ENCODE results near the gene AIP. TPM values are rescaled to one million over a fixed set of nuclear protein-coding genes. Genes with fewer than 3 reads are reported as not detected.

The AIP gene
- total and polyA plus RNA-seq, 7 donors, result 71.2 to 120 (median 103) TPM

DNA sequence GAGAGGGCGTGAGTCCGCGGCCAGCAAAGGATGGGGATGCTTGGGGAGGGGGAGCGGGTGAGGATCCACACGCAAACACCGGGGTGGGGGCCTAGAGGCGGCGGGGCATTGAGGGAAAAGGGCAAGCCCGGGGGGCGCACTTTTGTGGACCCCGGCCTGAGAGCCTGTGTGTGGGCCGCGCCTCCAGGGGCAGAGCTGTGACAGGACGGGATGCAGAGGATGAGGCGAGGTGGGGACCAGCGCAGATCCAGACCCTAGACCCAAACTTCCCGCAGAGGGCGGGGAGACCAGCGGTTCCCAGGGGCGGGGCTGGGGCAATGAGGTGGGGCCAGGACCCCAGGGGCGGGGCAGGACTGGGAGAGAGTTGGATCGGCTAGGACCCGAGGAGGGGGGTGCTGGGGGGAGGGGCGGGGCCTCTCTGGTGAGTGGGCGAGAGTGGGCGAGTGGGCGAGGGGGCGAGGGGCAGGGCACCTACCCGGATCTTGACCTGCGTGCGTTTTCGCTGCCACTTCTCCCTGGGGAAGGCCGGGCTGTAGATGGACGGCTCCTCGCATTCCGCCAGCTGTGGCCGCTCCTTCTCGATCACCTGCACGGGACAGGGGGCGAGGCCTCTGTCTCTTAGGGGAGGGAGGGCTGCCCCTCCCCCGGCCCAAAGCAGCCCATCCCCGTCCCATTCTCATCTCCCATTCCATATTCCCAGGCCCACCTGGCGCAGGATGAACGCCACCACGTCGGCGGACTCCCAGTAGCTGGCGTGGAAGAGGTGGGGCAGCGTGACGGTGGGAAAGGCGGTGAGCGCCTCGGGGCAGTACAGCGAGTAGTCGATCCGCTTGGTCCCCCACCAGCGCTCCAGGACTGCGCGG, 11.8 kb downstream of the AIP start:
- TF ChIP-seq EP300 (IDR thresholded peaks at IDR 0.05) (no peak), POLR2A (IDR thresholded peaks at IDR 0.05) (no peak), POLR2AphosphoS5 (IDR thresholded peaks at IDR 0.05) (no peak)
- no peak for DNase-seq
- 92 to 93% methylated on average over 59 of the region's 59 CpGs for WGBS, 2 donors
- no peaks in the 10 kb centered on the region for H3K4me1 ChIP-seq
- H3K4me3 ChIP-seq, result no peak overlapping the region
- no peak overlapping the region for H3K27ac ChIP-seq
- no peaks in the 10 kb centered on the region for H3K27me3 ChIP-seq
- no peaks in the 10 kb centered on the region for H3K9me3 ChIP-seq
- H3K36me3 ChIP-seq, result peaks cover 0 to 41% (median 11%) of the 10 kb centered on the region in 4 donors
- intact Hi-C loops (cut with DNase I), result no loop called here

DNA sequence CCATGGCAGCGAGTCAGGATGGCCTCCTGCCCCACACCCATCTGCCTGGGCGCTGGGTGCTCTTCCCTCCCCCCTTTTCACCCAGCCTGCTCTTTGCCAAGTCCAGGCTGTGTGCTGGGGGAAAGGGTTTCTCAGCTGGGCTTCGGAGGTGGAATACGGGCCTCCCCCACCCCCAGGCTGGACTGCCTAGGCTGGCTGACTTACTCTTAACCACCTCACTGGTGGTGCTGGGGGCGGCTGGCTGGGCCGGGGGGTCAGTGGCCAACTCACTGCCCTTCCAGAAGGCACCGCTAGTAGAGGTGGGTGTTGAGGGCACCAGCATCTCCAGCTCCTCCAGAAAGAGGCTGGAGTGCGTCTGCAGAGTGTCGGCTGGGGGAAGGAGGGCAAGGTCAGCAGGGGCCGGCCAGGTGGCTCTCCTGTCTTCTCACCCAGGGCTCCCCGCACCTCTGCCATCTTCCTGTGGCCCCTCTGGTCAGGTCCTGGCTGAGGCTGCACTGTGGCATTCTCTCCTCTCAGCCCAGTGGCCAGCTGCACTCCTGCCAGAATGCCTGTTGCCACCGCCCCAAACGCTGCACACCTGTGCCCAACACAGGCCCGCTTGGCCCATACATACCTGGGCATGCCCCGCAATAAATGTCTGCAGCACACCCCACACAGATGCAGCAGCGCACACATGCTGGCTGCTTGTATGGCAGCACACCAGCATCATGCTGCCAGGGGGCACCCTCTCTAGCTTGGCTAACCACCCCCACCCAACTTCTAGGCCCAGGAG, 12.6 kb downstream of the AIP start:
- TF ChIP-seq, protein P1, sequence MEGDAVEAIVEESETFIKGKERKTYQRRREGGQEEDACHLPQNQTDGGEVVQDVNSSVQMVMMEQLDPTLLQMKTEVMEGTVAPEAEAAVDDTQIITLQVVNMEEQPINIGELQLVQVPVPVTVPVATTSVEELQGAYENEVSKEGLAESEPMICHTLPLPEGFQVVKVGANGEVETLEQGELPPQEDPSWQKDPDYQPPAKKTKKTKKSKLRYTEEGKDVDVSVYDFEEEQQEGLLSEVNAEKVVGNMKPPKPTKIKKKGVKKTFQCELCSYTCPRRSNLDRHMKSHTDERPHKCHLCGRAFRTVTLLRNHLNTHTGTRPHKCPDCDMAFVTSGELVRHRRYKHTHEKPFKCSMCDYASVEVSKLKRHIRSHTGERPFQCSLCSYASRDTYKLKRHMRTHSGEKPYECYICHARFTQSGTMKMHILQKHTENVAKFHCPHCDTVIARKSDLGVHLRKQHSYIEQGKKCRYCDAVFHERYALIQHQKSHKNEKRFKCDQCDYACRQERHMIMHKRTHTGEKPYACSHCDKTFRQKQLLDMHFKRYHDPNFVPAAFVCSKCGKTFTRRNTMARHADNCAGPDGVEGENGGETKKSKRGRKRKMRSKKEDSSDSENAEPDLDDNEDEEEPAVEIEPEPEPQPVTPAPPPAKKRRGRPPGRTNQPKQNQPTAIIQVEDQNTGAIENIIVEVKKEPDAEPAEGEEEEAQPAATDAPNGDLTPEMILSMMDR (IDR thresholded peaks at IDR 0.05), result no peak
- TF ChIP-seq POLR2A (IDR thresholded peaks at IDR 0.05), result no peak
- TF ChIP-seq EP300 (IDR thresholded peaks at IDR 0.05), result no peak
- no peak for TF ChIP-seq POLR2AphosphoS5 (IDR thresholded peaks at IDR 0.05)
- DNase-seq, result no peak
- H3K36me3 ChIP-seq, result peaks cover 0 to 33% (median 3%) of the 10 kb centered on the region in 4 donors
- H3K4me1 ChIP-seq, result no peaks in the 10 kb centered on the region
- intact Hi-C loops (cut with DNase I), result no loop called here
- no peak overlapping the region for H3K27ac ChIP-seq
- 93 to 94% methylated on average over 16 of the region's 16 CpGs for WGBS, 2 donors
- H3K4me3 ChIP-seq, result no peak overlapping the region
- H3K9me3 ChIP-seq, result no peaks in the 10 kb centered on the region
- H3K27me3 ChIP-seq, result no peaks in the 10 kb centered on the region

DNA sequence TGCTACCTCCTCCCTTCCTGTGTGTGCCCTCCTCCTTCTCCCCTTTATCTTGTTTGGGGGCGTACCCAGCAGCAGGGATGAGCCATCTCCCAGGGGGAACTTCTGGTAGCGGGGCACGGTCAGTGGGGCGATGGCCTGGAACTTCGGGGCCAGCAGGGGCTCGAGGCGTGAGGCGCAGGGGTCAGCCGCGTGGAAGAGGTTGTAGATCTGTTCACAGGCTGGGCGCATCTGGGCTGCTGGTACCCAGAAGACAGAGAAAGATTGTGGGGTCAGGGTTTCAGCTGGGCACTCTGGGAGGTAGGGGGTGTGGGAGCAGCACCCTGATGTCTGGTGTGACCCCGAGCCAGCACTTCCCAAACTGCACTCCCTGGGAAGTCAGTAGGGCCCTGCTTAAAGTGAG, 13.3 kb downstream of the AIP start:
- 96 to 97% methylated on average over 12 of the region's 12 CpGs for WGBS, 2 donors
- Histone ChIP-seq H3K4me3 (no peak overlapping the region), H3K4me1 (no peaks in the 10 kb centered on the region), H3K9me3 (no peaks in the 10 kb centered on the region), H3K36me3 (peaks cover 0 to 26% (median 0%) of the 10 kb centered on the region in 4 donors), H3K27me3 (peaks cover 0 to under 1% (median 0%) of the 10 kb centered on the region in 3 donors), H3K27ac (no peak overlapping the region)
- DNase-seq, result no peak
- TF ChIP-seq POLR2AphosphoS5 (IDR thresholded peaks at IDR 0.05) (no peak), EP300 (IDR thresholded peaks at IDR 0.05) (no peak)
- intact Hi-C loops (cut with DNase I), result no loop called here

DNA sequence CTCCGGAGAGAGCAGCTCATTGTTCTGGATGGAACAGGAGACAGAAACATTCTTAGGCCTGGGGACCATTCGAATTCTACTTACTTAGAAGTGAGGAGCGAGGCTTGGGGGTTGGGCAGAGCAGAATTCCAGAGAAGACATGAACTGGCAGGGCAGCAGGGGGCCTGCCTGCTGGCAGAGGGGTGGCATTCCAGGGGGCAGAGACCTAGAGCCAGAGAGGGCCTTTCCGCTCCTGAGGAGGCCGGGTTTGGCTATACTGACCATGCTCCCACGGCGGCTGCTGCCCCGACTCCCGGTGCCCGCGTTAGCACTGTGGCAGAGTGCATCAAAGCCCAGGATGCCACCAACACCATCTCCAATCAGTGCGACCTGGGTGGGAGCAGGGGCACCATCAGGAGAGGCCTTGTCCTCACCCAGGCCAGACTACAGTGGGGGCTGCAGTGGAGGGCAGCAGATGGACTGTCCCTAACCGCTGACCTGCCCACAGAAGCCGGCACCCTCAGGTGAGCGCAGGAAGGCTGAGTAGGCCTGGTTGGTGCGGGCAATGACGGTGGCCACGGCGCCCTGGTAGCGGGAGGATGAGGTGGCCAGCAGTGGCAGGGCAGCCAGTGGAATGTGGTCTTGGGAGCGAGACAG, 14.9 kb downstream of the AIP start:
- Histone ChIP-seq H3K27ac (no peak overlapping the region), H3K27me3 (peaks cover 0 to 17% (median 5%) of the 10 kb centered on the region in 3 donors), H3K4me3 (no peak overlapping the region), H3K9me3 (no peaks in the 10 kb centered on the region), H3K4me1 (no peaks in the 10 kb centered on the region), H3K36me3 (peaks cover 0 to 12% (median 0%) of the 10 kb centered on the region in 4 donors)
- no peak for TF ChIP-seq POLR2AphosphoS5 (IDR thresholded peaks at IDR 0.05)
- no peak for TF ChIP-seq EP300 (IDR thresholded peaks at IDR 0.05)
- no peak for TF ChIP-seq POLR2A (IDR thresholded peaks at IDR 0.05)
- TF ChIP-seq, protein P1 (IDR thresholded peaks at IDR 0.05), result no peak
- DNase-seq, result no peak
- WGBS, 2 donors, result 96% methylated on average over 21 of the region's 21 CpGs
- intact Hi-C loops (cut with DNase I), result no loop called here

DNA sequence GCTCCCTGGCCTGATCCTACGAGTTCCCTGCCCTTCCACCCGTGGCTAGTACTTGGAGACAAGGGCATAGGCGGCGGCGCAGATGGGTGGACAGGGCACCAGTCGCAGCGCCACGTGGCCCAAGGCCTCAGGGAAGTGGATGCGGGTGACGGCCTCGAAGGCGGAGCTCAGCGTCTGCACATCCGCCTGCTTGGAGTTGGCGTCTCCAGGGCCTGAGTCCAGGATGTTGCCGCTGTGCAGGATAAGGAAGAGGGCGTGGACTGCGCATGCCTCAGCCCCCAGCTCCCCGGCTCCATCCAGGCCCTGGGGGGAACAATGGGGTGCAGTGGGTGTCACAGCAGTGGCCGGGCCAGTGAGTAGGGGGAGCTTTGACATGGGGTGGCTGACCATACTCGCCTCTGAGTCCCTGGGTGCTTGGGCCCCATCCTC, 15.7 kb downstream of the AIP start:
- no peak for TF ChIP-seq POLR2AphosphoS5 (IDR thresholded peaks at IDR 0.05)
- no peak for TF ChIP-seq EP300 (IDR thresholded peaks at IDR 0.05)
- no peak for TF ChIP-seq POLR2A (IDR thresholded peaks at IDR 0.05)
- TF ChIP-seq, protein P1 (IDR thresholded peaks at IDR 0.05), result no peak
- 92 to 94% methylated on average over 21 of the region's 21 CpGs for WGBS, 2 donors
- intact Hi-C loops (cut with DNase I), result no loop called here
- H3K4me3 ChIP-seq, result no peak overlapping the region
- no peaks in the 10 kb centered on the region for H3K9me3 ChIP-seq
- peaks cover 0 to 5% (median 2%) of the 10 kb centered on the region in 4 donors for H3K4me1 ChIP-seq
- H3K27ac ChIP-seq, result no peak overlapping the region
- peaks cover 0 to 6% (median 0%) of the 10 kb centered on the region in 4 donors for H3K36me3 ChIP-seq
- H3K27me3 ChIP-seq, result peaks cover 0 to 25% (median 13%) of the 10 kb centered on the region in 3 donors
- no peak for DNase-seq
